Measurements from ENCODE around the gene RAET1E.
"Not testable (repeated sequence)": the region's sequence is repeated elsewhere in the genome, so short reads cannot be mapped to it uniquely, and the experiment has no call there.

Gene RAET1E

DNA sequence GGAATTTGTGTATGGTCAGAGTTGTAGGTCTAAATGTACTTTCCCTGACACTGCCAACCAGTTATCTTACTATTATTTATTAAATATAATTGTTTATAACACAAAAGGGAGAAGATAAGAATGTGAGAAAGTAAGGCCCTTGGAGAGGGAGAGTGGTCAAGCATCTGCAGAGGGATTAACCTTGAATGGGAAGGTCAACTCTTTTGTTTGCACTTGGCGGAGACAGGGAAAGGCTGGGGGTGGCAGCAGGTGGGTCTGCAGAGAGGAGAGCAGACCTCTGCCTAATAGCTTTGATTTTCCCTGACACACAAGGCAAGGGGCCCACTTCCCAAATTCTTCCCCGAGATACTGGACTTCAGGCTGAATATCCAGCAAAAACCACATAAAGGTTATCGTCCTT lies 38.0 kb downstream of the RAET1E start:
- no peak for DNase-seq

DNA sequence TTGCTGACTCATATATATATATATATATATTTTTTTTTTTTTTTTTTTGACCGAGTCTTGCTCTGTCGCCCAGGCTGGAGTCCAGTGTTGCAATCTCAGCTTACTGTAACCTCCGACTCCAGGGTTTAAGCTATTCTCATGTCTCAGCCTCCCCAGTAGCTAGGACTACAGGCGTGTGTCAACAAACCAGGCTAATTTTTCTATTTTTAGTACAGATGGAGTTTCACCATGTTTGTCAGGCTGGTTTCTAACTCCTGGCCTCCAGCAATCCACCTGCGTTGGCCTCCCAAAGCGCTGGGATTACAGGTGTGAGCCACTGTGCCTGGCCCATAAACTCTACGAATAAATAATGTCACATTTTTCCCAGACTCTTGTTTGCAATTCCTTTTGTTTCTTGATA lies 38.5 kb downstream of the RAET1E start:
- DNase-seq: no peak

DNA sequence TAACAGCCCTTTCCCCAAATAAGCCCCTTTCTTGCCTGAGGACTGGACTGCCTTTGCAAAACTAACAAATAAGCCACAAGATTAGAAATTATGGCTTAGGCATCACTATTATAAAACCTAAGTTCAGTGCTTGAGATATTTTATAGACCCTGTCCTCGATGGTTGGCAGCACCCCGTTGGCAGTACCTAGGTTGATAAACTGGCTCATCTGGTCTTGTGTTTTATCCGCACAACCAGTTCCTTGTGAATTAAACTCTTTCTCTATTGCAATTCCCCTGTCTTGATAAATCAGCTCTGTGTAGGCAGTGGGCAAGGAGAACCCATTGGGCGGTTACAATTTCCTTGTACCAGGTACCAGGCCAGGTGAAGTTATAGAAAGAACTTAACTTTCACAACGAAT lies 40.4 kb downstream of the RAET1E start:
- no peak for DNase-seq

DNA sequence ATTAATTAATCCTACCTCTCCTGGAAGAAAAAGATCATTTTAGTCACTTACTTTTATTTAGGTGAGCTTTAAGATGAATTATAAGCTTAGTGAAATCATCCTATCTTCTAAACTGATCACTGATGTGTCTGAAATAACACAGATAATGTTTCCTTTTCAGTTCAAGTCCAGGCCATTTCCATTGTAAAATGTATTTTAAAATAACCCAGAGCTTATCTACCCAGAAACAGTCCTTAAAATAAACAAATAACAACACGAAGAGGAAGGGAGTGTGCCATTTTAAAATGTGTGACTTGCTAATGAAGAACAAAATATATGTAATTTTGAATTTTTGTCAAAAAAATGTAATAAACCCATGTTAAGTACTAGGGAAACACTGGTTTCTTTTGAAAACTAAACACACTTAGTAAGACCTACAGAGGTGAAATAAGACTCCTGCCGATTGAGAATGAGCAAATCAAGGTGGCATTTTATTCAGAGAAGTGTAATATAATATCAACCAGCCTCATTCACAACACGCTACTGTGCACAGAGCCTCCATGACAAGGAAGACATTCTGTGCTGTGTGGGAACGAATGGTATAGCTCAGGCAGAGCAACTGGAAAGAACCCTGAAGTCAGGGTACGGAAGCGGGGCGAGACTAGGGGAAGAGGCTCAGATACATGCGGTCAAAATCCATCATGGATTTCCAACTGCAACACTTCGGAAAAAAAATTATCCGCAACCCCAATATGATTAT lies 41.5 kb downstream of the RAET1E start:
- DNase-seq: no peak

DNA sequence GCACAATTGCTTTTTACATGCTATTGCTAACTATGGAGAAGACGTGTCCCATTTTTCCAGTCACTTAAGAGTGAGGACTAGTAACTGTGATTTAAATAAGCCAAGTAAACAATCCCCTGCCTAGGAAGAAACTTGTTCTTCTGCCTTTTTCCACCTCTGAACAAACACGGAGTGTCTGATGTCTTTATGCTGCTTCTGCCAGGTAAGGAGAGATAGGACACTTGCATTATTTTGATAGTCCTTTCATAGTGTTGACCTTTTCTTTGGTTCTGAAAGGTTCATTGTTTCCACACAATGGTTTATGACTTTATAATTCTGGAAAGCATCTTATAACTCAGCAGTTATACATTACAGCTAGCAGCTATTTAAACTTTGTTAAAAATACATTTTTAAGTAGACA lies 42.2 kb downstream of the RAET1E start:
- DNase-seq: no peak

DNA sequence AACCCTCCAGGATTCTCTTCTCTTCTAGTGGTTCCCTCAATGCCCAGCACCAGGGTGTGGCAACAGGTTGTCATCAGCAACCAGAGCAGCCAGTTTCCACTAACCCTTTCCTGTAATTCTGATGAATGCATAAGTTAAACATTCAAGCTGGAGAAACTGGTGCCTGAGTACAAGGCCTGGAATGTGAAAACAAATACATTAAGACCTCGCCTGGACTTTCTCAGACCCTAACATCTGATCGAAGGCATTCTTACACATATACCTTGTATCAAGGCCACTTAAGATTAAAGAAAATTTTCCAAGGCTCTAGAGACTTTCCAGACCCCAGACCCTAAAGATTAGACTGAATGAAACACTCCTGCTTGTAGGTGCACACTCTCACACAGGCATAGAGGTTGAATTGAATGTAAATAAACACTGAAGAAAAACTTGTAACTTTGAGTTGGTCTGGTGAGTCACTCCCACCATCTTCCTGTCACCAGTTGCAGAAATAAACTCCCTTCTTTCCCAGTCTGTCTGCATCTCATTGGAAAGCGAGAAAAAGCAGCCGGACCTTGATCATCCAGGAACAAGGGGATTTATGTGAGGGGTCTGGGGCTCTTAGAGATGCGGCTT lies 42.8 kb downstream of the RAET1E start:
- DNase-seq: no peak

DNA sequence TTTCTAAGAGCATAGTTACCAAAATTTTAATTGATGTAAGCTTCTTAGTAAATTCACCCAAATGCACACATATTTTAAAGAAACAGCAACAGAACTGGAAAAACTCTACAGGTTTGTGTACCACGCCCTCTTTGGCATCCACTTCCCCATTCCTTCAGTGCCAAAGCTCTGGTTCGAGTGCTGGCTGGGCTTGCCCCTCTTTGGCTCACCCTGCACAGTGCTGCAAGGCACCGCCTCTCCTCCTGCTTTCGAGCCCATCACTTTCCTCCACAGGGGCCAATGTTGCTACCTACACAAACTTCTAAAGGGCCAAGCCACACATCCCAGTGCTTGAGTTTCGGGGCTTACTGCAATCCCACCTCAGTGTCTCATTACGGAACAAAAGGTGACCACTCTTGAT lies 43.4 kb downstream of the RAET1E start:
- DNase-seq: no peak

DNA sequence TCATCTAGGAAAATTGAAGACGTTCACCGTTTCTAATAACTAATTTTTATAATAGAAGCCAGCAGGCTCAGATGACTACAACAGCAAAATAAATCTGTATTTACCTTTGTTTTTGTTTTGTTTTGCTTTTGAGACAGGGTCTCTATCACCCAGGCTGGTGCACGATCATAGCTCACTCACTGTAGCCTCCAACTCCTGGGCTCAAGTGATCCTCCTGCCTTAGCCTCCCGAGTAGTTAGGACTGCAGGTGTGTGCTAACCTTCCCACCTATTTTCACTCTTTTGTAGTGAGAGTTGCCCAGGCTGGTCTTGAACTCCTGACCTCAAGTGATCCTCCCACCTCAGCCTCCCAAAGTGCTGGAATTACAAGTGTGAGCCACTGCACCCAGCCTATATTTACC lies 43.9 kb downstream of the RAET1E start:
- not testable (repeated sequence) for DNase-seq

DNA sequence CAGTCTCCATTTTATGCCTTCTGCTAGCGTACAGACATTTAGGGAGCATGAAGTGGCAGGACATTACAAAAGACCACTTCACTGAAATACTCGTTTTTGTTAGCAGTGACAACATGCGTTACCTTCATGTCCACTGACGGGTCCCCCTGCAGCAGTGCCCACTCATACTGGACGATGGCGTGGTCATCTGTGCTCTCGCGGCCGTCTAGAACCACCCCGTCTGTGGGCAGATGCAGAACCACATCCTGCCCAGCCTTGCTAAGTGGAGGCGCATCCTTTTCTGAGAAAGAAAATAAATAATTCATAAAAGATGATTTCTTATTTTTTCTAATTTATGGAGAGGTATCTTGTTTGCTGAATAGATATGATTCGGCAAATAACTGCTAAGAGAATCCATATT lies 45.0 kb downstream of the RAET1E start:
- no peak for DNase-seq

DNA sequence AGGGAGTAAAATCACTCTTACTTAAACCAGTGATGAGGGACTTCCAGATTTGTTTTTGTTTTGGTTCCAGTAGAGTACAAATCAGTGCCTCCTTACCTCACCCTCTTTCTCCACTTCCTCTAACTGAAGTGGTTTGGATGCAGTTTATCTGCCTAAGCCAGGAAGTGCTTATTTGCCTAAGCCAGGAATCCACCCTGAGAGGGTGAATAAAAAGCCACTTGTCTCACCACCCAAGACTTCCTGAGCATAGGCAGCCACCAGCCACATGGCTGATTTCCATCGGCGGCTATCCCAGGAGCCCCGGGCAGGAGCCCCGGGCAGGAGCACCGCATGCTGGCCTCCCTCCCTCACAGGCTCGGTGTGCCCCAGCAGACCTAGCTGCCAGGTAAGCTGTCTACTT lies 45.7 kb downstream of the RAET1E start:
- no peak for DNase-seq

DNA sequence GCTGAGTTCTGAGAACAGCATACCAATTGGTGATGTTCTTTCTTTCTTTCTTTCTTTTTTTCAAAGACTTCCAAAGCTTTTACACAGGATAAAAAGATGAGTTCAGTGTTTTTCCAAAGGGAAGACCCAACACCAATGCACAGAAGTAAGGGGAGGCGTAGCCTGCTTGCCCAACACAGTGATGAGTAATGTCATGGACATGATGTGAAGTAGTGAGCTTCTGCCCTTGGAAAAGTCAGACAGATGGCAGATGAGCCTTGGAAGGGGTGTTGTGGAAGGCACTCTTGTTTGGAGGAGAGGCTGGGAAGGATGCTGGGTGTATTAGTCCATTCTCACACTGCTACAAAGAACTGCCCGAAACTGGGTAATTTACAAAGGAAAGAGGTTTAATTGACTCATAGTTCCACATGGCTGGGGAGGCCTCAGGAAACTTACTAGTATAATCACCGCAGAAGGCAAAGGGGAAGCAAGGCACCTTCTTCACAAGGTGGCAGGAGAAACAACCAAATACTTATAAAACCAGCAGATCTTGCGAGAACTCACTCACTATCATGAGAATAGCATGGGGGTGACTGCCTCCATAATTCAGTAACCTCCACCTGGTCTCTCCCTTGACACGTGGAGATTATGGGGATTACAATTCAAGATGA lies 46.3 kb downstream of the RAET1E start:
- DNase-seq: no peak

DNA sequence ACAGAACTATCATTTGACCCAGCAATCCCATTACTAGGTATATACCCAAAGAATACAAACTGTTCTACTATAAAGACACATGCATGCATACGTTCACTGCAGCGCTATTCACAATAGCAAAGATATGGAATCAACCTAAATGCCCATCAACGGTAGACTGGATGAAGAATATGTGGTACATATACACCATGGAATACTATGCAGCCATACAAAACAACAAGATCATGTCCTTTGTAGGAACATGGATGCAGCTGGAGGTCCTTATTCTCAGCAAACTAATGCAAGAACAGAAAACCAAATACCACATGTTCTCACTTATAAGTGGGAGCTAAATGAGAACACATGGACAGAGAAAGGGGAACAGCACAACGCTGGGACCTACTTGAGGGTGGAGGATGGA lies 49.6 kb downstream of the RAET1E start:
- DNase-seq: not testable (repeated sequence)

Measured in activated CD4-positive, alpha-beta T cell treated with anti-CD3 and anti-CD28 coated beads for 4 hours (primary cell).